ENCODE data around the gene MMAB. TPM values are rescaled to one million over a fixed set of nuclear protein-coding genes. Genes with fewer than 3 reads are reported as not detected.
"Not testable (repeated sequence)": the region's sequence is repeated elsewhere in the genome, so short reads cannot be mapped to it uniquely, and the experiment has no call there.

Gene MMAB
- total RNA-seq, 1 experiment from 2014 or later = 50.3 TPM

DNA sequence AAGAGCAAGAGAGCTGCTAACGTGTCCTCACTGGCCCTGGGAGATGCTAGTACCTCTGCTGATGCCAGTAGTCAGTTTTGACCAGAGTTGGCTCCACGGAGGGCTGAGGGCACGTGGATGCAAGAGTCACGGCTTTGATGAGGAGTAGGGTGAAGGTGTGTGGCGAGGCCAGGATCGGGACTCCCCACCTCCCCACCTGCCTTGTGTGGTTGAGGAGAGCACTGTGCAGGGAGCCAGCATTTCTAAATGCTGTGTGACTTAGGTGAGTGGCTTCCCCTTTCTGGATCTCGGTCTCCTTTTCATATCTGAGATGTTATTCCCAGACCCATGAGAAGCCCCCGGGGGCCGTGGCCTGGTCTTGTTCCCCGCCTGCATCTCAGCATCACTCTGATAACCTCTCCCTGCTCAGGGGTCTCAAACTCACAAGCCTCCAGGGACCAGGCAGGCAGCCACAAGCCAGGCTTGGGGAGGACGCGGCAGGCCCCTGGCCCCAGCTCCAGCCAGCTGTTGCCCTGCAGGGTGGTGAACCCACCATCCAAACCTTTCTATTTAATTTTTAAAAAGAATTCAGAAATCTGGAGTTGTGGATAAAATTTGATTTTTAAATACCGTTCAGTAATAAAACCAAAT, 32.4 kb upstream of the MMAB start:
- in situ Hi-C loops (cut with HindIII; ENCODE audit: low sequenced_read_pairs) = no loop called here
- DNase-seq (ENCODE audit: low spot score) = no peak

DNA sequence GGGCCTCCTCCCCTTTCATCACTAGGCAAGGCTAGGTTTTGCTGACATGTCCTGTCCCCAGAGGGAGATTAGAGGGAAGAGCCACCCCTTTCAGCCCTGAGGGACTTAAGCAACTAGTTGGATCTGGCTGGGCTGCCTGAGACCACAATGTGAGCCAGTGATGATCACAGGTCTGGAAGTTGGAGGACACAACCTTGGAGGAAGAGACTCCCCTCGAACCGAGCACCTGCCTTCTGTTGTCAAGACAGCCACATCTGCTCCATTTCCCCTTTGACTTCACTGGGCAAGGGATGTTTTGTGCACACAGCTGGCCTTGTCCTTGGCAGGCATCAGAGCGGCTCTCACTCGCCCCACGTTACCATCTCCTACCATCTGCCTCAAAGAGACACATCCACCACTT, 31.7 kb upstream of the MMAB start:
- in situ Hi-C loops (cut with HindIII; ENCODE audit: low sequenced_read_pairs) = no loop called here
- no peak for DNase-seq (ENCODE audit: low spot score)

DNA sequence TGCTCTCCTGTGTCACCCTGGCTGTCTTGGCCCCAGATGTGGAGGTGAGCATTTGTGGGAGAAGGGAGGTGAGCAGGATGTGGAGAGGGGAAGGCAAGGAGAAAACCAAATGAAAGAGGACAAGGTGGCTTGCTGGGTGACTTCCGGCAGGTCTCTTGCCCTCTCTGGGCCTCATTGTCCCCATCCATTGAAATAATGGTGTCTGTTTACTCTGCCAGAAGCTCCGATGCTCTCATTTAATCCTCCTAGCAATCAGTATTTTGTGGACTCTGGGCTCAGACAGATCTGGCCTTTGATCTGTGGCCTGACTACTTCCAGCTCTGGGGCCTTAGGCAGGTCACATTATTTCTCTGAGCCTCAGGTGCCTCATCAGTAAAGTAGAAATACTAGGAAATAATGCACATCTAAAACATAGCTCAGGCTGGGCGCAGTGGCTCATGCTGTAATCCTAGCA, 30.9 kb upstream of the MMAB start:
- no peak for DNase-seq (ENCODE audit: low spot score)
- in situ Hi-C loops (cut with HindIII; ENCODE audit: low sequenced_read_pairs) = no loop called here

DNA sequence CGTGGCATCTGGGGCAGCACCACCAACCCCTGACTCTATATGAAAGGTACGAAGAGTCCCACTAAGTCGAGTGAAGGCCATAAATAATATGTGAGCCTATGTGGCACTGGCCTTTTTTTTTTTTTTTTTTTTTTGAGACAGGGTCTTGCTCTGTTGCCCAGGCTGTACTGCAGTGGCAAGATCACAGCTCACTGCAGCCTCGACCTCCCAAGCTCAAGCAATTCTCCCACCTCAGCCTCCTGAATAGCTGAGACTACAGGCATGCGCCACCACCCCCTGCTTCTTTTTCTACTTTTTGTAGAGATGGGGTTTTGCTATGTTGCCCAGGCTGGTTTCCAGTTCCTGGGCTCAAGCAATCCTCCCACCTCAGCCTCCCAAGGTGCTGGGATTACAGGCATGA, 28.8 kb upstream of the MMAB start:
- DNase-seq (ENCODE audit: low spot score); in situ Hi-C loops (cut with HindIII; ENCODE audit: low sequenced_read_pairs): not testable (repeated sequence)

DNA sequence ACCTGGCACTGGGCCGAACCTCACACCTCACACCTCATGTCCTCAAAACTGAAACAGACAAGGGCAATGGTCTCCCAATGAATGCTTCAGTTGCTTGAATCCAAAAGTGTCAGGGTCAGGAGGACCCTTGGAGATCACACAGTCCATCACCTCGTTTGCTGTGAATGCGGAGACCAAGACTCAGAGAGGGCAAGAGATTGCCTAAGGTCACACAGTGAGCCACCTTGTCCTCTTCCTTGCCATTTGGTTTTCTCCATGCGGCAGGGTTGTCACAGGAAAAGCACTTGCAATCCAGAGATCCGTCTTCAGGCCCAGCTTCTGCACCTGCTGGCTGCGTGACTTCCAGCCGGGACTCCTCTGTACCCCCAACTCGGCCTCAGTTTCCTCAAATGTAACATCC, 28.3 kb upstream of the MMAB start:
- in situ Hi-C loops (cut with HindIII; ENCODE audit: low sequenced_read_pairs) = no loop called here

DNA sequence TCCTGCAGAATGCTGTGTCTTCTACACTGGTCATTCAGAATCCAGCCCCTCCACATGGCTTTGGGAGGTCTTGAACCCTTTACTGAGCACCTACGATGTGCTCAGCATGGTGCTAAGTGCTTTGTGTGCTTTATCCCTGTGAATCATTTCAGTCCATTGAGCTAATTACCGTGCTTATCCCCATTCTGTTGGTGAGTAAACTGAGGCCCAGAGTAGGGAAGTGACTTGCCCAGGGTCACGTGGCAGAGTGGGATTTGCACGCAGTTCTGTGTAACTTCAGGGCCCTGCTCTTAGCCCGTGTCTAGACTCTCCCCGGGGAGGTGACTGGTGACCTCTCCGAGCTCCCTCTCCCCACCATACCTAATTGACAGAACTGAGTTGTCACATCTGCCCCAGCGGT, 27.7 kb upstream of the MMAB start:
- in situ Hi-C loops (cut with HindIII; ENCODE audit: low sequenced_read_pairs) = no loop called here

More for the DNA sequence above, 28.3 kb upstream of the MMAB start:
- DNase-seq (ENCODE audit: low spot score) = no peak

DNA sequence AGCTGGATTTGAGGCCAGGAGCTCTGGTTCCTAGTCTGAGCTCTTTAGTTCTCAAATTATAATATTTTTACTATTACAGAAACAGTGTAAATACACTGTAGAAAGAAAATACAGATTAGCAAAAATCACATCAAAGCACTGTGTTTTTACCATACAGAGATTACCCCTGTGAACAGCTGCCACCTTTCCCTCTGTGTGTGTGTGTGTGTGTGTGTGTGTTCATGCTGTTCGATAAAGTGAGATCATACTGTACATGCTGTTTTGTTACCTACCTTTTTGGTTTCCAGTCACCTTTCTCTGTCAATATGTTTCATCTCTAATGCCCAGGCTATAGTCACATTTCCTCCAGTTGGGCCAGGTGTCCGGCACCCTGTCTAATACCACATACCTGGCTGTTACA, 27.2 kb upstream of the MMAB start:
- in situ Hi-C loops (cut with HindIII; ENCODE audit: low sequenced_read_pairs) = no loop called here
- no peak for DNase-seq (ENCODE audit: low spot score)

More for the DNA sequence above, 27.7 kb upstream of the MMAB start:
- no peak for DNase-seq (ENCODE audit: low spot score)

DNA sequence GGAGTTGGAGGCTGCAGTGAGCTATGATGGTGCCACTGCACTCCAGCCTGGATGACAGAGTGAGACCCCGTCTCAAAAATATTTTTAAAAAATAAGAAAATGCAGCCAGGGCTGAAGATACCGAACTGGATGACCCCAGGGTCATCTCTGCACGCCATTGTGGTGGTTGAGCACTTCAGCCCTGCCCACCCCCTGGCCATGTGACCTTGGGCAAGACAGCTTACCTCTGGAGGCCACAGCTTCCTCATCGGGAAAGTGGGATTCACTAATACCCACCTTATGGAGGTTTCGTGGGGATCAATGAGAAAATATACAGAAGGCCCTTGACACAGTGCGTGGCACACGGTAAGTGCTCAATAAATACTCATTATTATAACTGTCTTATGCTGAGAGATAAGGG, 25.8 kb upstream of the MMAB start:
- in situ Hi-C loops (cut with HindIII; ENCODE audit: low sequenced_read_pairs) = no loop called here
- DNase-seq (ENCODE audit: low spot score) = no peak

DNA sequence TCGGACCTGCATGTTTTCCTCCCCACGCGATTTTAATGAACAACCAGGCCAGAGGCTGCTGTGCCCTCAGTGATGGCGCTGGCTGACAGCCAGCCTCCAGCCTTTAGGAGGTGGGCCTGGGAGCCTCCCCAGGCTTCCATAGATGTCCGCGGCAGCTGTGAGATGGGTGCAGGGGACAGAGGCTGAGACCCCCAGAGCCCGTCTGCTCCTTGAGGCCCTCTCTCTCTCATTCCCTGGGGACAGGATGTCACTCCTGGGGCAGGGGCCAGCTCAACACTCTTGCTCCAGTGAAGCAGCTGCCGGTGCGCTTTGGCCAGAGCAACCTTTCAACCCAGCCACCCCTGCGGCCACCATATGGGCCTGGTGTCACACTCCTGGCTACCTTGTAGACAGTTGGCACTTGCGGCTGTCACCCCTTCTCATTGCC, 25.1 kb upstream of the MMAB start:
- no peak for DNase-seq (ENCODE audit: low spot score)
- in situ Hi-C loops (cut with HindIII; ENCODE audit: low sequenced_read_pairs) = no loop called here

DNA sequence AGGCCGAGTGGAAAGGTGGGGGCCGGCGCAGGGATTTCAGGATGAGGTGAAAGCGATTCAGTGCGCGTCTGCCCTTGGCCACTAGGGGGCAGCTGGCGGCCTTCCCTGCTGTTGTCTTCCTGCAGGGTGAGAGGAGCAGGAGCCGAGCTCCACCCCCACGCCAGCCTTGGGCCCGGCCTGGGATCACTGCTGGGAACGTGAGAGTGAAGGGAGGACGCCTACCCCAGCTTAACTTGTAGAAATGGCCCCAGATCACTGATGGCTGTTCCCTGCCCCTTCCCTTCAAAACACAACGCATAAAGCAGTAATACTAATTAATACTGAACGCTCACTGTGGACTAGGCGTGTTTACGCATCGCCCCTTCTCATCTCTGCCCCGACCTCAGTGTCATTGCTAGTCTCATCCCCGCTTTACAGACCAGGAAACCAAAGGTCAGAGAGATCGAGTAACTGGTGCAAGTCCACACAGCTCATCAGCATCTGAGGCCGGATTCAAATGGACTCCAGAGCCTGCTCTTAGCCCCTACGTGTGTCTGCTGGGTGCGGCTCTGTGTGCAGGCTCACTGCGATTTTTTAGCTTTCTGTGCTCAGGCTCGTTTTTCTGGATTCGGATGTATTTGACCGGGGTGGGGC, 24.6 kb upstream of the MMAB start:
- in situ Hi-C loops (cut with HindIII; ENCODE audit: low sequenced_read_pairs) = no loop called here
- DNase-seq (ENCODE audit: low spot score) = peak; percentile 87

DNA sequence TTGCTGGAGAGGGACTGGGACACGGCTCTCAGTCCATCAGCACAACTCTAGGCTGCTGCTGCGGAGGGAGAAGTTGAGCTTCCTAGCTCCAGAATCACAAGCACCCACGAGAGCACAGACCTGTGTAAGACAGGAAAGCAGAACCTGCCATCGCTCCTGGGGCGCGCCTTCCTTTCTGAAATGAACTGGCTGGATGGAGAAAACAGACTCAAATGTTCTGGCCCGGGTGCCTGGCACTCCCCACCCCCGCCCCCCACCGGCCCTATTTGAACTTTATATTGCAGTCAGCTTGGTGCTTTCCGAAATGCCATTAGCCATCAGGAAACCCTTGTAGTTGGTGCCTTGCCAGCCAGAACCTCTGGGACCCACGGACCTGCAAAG, 24.1 kb upstream of the MMAB start:
- in situ Hi-C loops (cut with HindIII; ENCODE audit: low sequenced_read_pairs) = no loop called here
- DNase-seq (ENCODE audit: low spot score) = no peak

DNA sequence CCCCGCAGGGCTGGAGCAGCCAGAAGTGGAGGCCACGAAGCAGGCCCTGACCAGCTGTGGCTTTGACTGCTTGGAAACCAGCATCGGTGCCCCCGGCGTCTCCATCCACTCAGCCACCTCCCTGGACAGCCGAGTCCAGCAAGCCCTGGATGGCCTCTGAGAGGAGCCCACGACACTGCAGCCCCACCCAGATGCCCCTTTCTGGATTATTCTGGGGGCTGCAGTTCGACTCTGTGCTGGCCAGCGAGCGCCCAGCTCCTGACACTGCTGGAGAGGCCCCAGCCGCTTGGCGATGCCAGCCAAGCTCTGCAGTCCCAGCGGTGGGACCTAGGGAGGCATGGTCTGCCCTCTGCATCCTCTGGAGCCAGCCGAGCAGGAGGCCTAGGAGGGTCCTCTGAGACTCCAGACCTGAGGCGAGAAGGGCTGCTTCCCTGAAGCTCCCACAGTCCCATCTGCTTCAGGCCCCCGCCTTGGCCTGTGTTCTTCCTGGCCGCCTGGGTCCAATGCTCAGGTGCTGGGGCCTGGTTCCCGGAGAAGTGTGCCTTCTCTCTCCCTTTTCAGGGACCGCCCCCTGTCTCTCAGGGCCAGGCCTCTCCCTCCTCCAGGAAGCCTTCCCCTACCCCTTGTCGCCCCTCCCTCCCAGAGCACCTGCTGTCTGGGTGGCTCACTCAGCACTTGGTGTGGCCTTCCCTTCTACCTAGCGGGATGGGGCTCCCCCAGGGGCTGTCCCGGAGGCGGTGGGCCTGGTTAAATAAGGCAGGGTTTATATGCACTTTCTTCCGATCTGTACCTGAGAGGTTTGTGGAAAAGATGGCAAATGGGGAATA, 23.3 kb upstream of the MMAB start:
- DNase-seq (ENCODE audit: low spot score) = no peak
- in situ Hi-C loops (cut with HindIII; ENCODE audit: low sequenced_read_pairs) = no loop called here

DNA sequence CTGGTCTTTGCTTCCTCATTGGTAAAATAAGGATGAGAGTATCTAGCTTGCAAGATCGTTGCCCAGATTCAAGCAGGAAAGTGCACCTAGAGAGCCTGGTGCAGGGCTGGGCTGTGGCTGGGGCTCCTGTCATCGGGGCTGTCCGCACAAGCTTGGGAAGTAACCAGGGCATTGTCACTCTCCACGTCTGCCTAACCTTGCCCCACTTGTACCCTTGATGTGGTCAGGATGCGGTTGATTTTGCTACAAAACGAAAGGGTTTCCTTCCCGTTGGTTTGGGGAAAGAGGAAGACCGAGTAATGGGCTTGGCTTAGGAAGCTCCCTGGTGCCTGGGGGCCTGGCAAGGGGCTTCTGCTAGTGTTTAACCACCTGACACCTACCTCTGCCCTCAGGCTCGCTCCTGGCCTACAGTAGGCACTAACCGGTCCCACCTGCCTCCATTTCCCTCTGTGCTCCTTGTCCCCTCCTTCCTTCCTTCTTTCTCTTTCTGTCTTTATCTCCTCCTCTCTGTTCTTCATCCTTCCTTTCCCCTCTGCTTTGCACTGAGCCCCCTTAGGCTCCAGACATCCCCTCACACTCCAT, 22.1 kb upstream of the MMAB start:
- in situ Hi-C loops (cut with HindIII; ENCODE audit: low sequenced_read_pairs) = no loop called here
- DNase-seq (ENCODE audit: low spot score) = no peak

DNA sequence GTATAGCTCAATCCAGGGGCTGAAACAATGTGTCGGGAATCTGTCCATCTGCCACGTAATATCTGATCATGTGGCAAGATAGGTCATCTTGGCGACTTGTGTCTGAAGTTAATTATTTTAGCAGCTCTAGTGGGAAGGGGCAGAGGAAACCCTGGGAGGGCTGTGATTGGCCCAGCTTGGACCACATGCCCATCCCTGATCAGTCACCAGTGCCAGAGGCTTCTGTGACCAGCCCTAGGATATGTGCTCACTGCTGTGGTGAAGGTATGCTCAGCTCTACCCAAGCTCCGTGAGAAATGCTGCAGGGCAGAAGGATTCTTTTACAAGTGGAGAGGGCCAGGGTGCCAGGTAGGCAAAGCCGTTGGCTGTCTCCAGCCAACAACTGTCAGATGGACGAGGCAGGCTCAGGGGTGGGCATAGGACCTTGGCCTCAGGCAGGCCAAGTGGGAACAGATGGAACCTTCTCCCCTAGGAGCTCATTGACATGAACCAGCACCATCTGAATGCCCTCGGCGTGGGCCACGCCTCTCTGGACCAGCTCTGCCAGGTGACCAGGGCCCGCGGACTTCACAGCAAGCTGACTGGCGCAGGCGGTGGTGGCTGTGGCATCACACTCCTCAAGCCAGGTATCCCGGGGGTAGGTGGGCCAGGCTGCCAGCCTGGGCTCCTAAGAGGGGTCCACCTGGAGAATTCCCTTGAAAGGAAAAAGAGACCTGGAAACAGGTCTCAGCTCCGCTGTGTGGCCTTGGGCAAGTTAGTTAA, 21.4 kb upstream of the MMAB start:
- peak; percentile 88 for DNase-seq (ENCODE audit: low spot score)
- in situ Hi-C loops (cut with HindIII; ENCODE audit: low sequenced_read_pairs) = no loop called here

DNA sequence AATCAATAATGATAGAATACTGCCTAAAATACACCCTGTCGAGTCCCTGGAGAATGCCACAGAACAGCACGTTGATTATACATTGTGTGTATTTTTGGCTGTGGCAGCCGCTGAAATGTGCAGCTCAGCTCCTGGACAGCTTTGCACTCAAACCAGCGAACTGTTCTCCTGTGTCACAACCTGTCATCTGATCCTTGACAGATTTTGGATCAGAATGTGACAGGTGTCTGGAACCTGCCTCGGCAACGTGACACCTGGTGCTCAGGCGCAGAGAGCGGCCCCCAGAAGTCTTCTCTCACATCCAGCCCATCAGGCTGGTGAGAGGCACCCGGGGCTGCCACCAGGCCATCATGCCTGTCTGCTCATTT, 19.6 kb upstream of the MMAB start:
- peak; percentile 50 for DNase-seq (ENCODE audit: low spot score)
- in situ Hi-C loops (cut with HindIII; ENCODE audit: low sequenced_read_pairs) = no loop called here

DNA sequence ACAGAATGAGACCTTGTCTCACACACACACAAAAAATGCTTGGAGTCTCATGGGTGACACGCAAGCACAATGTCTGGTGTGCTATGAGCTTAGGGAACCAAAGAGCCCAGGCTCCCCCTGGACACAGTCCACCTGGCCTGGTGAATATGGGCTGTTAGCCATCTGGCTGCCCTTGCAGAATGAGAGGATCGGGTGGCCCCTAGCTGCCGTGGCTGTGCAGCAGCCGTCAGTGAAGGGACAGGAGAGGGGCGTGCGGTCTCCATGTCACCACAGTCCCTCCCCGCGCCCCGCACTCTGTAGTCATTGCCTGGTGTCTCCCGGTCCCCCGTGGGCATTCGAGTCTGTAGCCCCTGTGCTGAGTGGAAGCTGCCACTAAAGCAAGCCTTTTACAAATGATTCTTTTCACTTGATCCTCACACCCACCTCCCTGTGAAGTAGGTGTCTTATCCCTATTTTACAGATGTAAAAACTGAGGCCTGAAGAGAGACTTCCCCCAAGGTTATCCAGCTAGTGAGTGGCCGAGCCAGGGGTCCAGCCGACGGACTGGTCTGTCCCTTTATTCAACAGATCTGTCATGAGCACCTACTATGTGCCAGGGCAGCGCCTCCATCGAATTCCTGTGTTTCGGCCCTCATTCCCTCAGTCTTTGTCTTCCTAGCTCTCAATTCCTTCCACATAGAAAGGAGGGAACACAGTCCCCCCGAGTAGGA, 19.0 kb upstream of the MMAB start:
- in situ Hi-C loops (cut with HindIII; ENCODE audit: low sequenced_read_pairs) = no loop called here

DNA sequence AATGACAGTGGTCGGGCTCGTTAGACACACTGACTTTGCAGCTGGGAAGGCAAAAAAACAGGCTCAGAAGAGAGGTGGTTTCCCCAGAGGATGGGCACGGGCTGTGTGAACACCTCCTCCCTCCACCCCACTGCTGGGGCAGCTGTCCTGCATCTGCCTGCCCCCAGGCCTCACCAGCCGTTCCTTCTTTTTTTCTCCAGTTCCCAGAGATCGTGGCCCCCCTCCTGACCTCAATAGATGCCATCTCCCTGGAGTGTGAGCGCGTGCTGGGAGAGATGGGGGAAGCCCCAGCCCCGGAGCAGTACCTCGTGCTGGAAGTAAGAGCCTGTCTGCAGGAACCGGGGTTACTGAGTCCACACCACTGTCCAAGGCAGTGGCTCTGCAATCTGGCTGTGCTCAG, 17.7 kb upstream of the MMAB start:
- in situ Hi-C loops (cut with HindIII; ENCODE audit: low sequenced_read_pairs) = no loop called here
- no peak for DNase-seq (ENCODE audit: low spot score)

More for the DNA sequence above, 19.0 kb upstream of the MMAB start:
- DNase-seq (ENCODE audit: low spot score) = peak; percentile 51

DNA sequence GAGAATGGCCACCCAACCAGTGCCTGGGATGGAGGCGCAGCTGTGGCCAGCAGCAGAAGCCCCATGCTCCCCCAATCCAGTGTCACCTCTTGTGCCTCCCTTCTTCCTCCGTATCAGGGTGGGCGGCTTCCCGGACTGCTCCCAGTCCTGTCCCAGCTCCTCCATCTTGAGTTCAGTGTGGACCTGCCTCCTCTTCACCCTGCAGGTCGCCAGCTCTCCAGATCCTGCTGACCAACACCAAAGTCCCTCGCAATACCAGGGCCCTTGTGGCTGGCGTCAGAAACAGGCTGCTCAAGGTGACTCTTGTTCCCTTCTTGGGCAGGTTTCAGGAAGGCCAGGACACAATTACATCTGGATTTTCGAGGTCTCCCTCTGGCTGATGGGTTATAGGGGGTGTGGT, 17.3 kb upstream of the MMAB start:
- no peak for DNase-seq (ENCODE audit: low spot score)
- in situ Hi-C loops (cut with HindIII; ENCODE audit: low sequenced_read_pairs) = no loop called here

Data from G401 (cell line).